Prostate gland (tissue), 2 donors: ENCODE data around the gene ARHGAP11A.

Experiments used
- POLR2A ChIP-seq: fragments of 450-650 bp; IDR thresholded peaks from one replicate; pipeline ENCODE4 v1.6.1; 2016; ENCODE audit warnings: antibody characterized with exemption, mild to moderate bottlenecking
- TF ChIP-seq, protein P1 (sequence below), 4 experiments: fragments of 200-600 bp in 2 of 4; fragments of 450-650 bp in 2 of 4; sonication (generic) in 2 of 4; IDR thresholded peaks; 1 replicate in 3 of 4; 2 replicates in 1 of 4; pipeline ENCODE4 v1.5.1; 2016 to 2019; ENCODE audit warnings: antibody characterized with exemption in 4 of 4, mild to moderate bottlenecking in 2 of 4, moderate library complexity in 2 of 4

DNA sequence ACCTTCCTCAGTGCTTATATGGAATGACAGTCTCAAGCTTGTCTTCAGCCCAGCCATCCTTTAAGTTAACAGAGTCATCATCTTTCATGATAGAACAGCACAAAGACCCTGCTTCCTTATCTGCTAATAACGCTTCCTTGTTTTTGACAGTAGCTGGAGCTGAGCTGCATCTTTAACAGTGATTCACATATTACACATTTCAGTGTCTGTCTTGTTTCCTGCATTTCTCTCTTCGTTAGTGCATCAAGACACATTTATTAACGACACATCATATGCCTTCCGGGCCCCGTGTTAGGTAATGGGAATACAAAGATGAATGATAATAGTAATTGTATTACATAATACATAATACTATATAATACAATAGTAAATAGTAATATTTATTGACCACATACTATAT, 72.3 kb downstream of the ARHGAP11A start:
- TF ChIP-seq, protein P1, sequence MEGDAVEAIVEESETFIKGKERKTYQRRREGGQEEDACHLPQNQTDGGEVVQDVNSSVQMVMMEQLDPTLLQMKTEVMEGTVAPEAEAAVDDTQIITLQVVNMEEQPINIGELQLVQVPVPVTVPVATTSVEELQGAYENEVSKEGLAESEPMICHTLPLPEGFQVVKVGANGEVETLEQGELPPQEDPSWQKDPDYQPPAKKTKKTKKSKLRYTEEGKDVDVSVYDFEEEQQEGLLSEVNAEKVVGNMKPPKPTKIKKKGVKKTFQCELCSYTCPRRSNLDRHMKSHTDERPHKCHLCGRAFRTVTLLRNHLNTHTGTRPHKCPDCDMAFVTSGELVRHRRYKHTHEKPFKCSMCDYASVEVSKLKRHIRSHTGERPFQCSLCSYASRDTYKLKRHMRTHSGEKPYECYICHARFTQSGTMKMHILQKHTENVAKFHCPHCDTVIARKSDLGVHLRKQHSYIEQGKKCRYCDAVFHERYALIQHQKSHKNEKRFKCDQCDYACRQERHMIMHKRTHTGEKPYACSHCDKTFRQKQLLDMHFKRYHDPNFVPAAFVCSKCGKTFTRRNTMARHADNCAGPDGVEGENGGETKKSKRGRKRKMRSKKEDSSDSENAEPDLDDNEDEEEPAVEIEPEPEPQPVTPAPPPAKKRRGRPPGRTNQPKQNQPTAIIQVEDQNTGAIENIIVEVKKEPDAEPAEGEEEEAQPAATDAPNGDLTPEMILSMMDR (IDR thresholded peaks at IDR 0.05): no peak
- no peak for TF ChIP-seq POLR2A
